ENCODE data around the gene PSMC3.

Gene PSMC3

GRCh38 chr11:47395223-47396048 lies 30.8 kb downstream of the PSMC3 start:
- in situ Hi-C loops (cut with MboI; ENCODE audit: low sequenced_read_pairs), result no loop called here

- in situ Hi-C loops (cut with MboI; ENCODE audit: low sequenced_read_pairs), result no loop called here
Measured at GRCh38 chr11:47394322-47395222, 31.7 kb downstream of the PSMC3 start.

GRCh38 chr11:47394050-47394321 lies 32.3 kb downstream of the PSMC3 start:
- in situ Hi-C loops (cut with MboI; ENCODE audit: low sequenced_read_pairs), result no loop called here

GRCh38 chr11:47393163-47394049 lies 32.8 kb downstream of the PSMC3 start:
- in situ Hi-C loops (cut with MboI; ENCODE audit: low sequenced_read_pairs), result no loop called here

GRCh38 chr11:47392546-47393162 lies 33.6 kb downstream of the PSMC3 start:
- in situ Hi-C loops (cut with MboI; ENCODE audit: low sequenced_read_pairs), result no loop called here

GRCh38 chr11:47391711-47392432 lies 34.4 kb downstream of the PSMC3 start:
- in situ Hi-C loops (cut with MboI; ENCODE audit: low sequenced_read_pairs), result no loop called here

- in situ Hi-C loops (cut with MboI; ENCODE audit: low sequenced_read_pairs), result no loop called here
Measured at GRCh38 chr11:47391077-47391583, 35.1 kb downstream of the PSMC3 start.

- in situ Hi-C loops (cut with MboI; ENCODE audit: low sequenced_read_pairs), result no loop called here
Measured at GRCh38 chr11:47390422-47390760, 35.8 kb downstream of the PSMC3 start.

GRCh38 chr11:47389577-47390421 lies 36.4 kb downstream of the PSMC3 start:
- in situ Hi-C loops (cut with MboI; ENCODE audit: low sequenced_read_pairs), result no loop called here

GRCh38 chr11:47388697-47389576 lies 37.3 kb downstream of the PSMC3 start:
- in situ Hi-C loops (cut with MboI; ENCODE audit: low sequenced_read_pairs), result no loop called here

GRCh38 chr11:47387944-47388696 lies 38.1 kb downstream of the PSMC3 start:
- in situ Hi-C loops (cut with MboI; ENCODE audit: low sequenced_read_pairs), result no loop called here

GRCh38 chr11:47384498-47384897 lies 41.7 kb downstream of the PSMC3 start:
- in situ Hi-C loops (cut with MboI; ENCODE audit: low sequenced_read_pairs), result no loop called here

- in situ Hi-C loops (cut with MboI; ENCODE audit: low sequenced_read_pairs), result no loop called here
Measured at GRCh38 chr11:47383071-47383470, 43.2 kb downstream of the PSMC3 start.

GRCh38 chr11:47380078-47380477 lies 46.2 kb downstream of the PSMC3 start:
- in situ Hi-C loops (cut with MboI; ENCODE audit: low sequenced_read_pairs), result no loop called here

GRCh38 chr11:47379317-47379716 lies 46.9 kb downstream of the PSMC3 start:
- in situ Hi-C loops (cut with MboI; ENCODE audit: low sequenced_read_pairs), result no loop called here

GRCh38 chr11:47378836-47379170 lies 47.4 kb downstream of the PSMC3 start:
- in situ Hi-C loops (cut with MboI; ENCODE audit: low sequenced_read_pairs), result no loop called here

GRCh38 chr11:47378010-47378835 lies 48.0 kb downstream of the PSMC3 start, which contains the start of gene SPI1:
Gene SPI1 (minus strand): TSS chr11:47378547. CDS start chr11:47378353, 194 bp downstream.
- in situ Hi-C loops (cut with MboI; ENCODE audit: low sequenced_read_pairs), result no loop called here

Data from hTERT RPE-1 (cell line).